LoVo (cell line): ENCODE results near the gene MYO19.
"Not testable (repeated sequence)": the region's sequence is repeated elsewhere in the genome, so short reads cannot be mapped to it uniquely, and the experiment has no call there.

Experiments
- DNase-seq: peaks from one replicate; pipeline ENCODE4 v3.0.0-alpha.2; 2016; ENCODE audit warnings: low spot score

Gene MYO19

DNA sequence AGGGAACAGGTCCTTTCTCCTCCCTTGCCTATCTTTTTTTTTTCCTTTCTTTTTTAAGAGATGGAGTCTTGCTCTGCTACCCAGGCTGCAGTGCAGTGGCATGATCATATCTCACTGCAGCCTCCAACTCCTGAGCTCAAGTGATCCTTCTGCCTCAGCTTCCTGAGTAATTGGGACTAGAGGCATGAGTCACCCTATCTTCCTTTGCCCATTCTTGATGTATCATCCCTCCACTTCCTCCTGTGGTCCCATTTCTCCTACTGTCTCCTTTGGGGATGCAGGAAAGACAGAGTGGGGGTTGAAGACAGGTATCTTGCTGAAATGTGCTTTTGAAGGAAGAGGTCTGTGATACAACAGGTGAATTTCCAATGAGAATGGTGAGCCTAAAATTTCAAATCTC lies 5.5 kb downstream of the MYO19 start:
- no peak for DNase-seq

DNA sequence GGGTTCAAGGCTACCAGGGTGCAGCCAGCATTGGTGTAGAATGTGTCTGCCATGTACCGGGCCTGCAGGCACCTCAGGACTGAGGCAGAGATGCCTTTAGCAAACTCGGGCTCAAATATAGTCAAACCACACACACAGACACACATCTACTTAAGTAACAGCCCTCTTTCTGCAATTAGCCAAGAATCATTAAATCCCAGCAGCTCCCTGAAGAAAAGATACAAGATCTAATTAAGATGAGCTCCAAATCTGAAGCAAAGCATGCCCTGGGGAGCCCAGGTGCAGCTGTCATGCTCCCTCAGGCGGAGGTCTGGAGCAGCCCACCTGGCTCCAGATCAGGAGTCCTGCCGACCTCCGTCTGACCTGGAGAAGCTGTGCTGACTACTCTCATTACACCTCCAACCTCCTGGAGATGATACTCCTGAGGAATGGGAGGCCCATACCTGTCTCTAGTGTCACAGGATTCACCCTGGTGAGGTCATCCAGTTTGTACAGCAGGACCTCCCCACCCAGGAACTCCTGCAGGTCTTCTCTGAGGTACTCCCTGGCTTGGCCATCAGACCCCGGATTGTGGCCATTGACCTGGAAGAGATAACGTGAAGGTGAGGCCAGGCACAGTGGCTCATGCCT lies 6.9 kb downstream of the MYO19 start:
- DNase-seq: no peak

DNA sequence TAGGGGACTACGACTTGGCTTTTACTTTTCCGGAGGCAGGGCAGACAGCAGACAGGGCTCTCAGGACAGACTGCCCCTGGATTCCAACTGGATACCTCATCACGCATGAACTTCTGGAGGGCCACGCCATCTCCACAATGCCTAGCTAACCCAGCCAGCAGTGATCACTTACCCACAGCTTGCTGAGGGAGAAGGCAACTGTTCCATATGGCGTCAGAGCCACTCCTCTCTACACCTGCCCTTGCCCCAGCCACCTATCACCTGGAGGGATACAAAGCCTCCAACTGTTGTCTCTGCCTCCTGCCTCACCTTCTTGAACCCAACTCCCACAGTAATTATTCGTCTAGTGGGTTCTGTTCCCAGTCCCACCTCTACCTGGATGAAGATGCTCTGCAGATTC lies 8.8 kb downstream of the MYO19 start:
- no peak for DNase-seq

DNA sequence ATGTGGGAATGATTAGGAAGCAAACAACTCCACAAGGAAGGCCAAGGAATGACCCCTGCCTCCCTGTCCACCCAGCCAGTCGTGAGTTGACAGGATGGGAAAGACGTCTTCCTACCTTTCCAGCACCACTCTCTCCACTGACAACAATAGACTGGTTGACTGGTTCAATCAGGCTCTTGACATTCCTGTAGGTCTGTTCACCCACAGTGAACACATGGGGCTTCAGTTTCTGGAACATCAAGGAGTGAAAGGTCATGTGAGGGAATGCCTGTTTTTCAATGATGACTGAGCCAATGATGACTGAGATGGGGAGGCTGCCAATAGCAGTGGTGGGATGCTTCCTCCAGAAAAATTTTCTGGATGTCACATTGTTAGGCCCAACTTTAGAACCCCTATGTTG lies 9.6 kb downstream of the MYO19 start:
- no peak for DNase-seq

DNA sequence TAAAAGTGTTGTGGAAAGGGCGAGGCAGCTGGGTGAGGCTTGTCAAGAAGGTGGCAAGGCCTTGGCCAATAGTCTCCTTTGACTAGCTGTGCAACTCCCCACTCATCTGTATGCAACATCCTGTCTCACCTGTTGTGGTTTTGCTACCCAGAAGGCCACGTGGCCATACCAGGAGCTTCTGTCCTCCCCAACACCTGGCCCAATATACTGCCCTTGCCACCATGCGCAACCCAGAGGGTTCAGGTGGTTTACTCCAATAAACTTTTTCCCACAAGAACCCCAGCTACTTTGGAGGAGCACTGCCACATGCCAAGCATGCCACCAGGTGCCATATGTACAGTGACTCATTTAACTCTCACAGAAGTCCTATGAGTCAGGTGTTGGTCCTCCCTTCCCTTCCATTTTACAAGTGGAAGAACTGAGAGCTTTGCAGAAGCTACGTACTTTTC lies 10.2 kb downstream of the MYO19 start:
- no peak for DNase-seq

DNA sequence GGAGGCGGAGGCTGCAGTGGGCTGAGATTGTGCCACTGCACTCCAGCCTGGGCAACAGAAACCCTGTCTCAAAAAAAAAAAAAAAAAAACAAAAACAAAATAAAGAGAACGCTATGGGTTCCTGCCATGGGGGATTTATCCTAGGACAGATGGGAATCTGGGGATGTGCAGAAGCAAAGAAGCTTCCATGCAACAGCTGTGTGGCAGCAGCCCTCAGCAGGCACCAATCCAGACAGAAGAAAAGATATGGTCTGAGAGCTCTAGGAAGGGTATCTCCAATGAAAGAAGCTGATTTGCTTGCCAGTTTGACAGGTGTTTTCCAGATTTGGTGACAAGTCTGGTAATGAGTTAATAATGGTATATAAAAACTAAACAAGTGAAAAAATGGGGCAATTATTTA lies 11.6 kb downstream of the MYO19 start:
- DNase-seq: no peak

DNA sequence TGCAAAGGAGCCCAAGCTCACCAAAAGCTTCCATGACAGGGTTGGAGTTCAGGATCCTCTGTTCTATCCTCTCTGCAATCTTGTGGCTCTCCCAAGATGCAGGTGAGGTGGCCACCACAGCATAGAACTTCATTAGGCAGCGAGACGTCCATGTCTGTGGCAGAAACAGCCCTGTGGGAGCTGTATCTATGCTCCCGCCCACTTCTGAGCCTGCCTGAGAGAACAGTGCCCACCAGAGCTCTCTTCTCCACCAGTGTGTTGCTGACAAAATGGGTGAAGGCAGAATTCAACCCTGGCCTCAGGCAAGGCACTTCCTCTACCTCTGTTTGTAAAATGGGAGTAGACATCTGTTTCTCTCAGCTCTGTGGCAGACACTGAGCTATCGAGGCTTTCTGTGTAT lies 18.8 kb downstream of the MYO19 start:
- DNase-seq: no peak

DNA sequence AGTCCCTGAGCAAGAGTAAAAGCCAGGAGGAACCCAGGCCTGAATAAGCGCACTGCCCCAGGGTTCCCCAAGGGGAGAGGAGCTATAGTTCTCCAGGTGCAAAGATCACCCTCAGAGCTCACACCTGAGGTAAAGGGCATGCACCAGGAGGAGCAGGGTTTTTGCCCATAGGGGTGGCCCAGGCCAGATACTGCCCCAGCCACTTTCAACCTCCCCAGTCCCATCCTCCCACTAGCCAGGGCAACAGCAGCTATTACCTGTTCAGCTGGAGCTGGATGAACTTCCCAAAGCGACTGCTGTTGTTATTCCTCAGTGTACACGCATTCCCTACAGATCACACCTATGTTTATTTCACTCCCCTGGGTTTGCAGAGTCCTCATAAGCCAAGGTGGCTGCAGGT lies 19.8 kb downstream of the MYO19 start:
- no peak for DNase-seq

DNA sequence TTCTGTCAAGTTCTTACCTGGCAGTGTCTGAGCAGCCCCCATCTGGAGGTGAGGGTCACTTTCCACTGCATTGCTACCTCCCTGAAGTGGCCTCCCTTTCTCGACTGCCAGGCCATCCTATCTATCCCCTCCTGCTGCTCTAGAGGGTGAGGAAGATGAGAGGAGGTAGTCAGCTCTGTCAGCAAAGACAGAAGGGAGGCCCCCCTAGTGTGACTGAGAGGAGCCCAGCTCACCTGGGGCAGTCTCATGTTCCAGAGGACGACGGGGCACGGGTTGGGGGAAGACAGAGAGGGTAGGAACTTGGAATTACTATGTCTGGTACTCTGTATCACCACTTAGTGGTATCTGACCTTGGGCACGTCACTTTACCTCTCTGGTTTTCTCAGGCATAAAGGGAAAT lies 22.0 kb downstream of the MYO19 start:
- no peak for DNase-seq

DNA sequence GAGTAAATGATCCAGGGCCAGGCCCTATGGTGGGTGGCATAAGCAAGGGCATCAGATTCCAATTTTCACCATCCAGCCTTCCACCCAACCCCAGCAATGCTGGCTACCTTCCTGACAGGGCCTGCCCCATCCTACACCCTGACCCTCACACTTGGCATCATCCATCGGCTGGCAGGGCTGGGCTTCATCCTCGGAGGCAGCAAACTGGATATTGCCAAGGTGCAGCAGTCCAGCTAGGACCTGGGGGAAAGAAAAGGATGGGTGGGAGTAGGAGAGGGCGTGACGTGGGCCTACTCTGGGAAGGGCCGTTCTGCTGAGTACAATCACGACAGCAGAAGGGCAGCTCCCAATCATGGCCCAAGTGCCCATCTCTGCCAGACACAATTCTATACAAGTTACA lies 23.5 kb downstream of the MYO19 start:
- DNase-seq: no peak

DNA sequence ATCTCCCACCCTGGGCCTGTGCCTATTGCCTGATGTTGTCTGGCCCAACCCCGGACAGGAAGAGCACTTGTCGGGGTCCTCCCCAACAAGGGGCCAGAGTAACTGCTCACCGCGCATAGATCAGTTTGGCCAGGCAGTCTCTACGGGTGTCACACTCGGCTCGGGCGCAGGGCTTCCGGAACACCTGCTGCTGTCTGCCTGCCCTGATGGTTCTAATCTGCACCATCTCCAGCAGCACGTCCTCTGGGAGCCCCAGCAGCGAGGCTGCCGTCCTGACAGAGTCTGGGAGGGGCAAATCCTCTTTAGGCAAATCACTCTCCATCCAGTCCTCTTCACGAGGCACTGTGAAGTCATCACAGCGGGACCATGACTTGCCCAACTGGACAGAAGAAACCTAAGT lies 24.0 kb downstream of the MYO19 start:
- DNase-seq: no peak

DNA sequence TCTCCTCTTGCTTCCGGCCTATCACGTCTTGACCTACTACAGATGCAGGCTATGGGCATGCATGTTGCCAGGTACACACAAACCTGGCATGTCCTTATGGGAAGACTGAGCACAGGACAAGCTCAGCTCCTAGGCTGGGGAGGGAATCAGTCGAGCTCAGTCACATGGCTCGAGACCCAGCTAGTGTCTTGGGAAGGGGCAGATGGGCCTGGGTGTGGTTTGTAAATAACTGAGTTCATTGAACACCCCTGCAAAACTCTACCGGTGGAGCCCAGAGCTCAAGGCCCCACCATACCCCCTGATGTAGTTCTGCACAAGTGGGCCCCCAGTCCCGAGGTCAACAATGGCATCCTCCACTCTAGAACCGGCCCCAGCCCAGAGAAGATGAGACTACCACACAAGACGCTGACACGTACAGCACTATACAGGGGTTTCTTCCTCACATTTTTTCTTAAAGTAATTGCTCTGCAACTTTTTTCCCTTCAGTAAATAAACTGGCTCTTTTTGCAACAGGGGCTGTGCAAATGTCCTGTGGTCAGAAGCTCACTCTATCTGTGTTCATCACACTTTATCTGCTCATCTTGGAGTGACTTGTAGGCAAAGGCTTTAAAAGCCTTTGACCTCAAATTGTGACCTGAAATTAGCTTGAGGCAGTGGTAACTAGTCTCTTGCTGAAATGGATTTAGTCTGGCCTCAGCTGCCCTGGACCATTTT lies 25.2 kb downstream of the MYO19 start:
- DNase-seq: no peak

DNA sequence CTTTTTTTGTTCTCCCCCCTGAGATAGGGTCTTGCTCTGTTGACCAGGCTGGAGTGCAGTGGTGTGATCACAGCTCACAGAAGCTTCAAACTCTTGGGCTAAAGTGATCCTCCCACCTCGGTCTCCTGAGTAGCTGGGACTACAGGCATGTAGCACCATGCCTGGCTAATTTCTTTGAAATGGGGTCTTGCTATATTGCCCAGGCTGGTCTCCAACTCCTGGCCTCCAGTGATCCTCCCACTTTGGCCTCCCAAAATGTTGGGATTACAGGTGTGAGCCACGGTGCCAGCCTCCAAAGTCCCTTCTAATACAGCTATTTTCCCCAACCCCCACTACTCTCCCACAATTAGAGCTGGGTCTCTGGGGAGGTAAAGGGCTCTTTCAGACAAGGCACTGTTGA lies 26.2 kb downstream of the MYO19 start:
- not testable (repeated sequence) for DNase-seq

DNA sequence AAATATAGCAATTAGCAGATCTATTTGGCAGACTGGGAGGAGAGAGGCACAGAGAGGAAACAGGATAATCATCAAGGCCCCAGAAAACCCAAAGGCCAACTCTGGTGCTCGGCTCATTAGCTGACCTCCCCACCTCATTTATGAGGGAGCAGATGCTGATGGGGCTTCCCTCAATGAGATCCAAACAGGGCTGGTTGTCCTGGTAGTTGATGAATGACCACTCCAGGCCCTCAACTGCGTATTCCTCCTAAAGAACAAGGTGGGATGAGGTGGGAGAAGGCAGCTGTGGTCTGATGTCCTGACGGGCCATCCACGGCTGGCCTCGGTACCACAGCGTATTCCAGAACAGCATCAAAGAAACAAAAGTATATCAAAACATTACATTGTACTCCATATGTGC lies 27.4 kb downstream of the MYO19 start:
- DNase-seq: no peak

DNA sequence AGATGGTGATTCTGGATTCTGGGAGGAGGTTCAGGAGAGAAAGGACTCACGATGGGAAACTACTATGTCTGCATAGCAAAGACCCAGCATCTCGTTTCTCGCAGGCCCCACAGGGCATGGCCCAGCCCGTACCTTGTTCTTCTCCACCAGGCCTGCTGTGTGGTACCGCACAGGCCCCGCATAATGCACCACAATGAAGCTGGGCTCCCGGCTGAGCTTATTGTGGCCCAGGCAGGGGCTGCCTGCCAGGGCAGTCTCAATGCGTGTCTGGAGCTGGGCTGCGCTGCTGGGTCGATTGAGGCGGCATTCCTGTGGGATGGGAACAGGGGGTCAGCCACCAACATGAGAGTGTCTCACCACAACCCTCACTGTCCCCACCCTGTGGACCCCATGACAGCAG lies 27.8 kb downstream of the MYO19 start:
- DNase-seq: no peak

DNA sequence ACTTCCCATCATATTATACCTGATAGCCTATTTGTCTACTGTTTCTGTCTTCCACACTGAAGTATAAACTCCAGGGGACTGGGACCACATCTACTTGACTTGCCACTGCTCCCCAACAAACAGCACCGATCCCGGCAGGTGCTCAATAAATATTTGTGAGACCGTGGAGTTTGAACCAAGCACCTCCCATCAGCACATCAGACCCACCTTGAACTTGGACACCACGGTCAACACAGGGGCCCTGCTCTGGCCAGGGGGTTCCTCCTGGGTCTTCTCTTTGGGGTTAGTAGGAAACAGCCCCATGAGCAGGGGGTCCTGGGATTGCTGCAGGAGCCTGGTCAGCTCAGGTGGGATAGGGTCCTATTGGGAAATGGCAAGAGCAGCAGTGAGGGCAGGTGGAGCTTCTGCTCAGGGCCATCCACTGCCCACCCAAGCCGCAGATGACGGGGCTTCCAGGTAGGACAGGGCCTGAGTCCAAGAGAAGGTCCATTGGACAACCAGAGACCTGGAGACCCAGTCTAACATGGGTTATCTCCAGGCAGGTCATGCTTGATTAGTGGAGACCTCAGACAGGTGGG lies 28.3 kb downstream of the MYO19 start:
- DNase-seq: no peak

DNA sequence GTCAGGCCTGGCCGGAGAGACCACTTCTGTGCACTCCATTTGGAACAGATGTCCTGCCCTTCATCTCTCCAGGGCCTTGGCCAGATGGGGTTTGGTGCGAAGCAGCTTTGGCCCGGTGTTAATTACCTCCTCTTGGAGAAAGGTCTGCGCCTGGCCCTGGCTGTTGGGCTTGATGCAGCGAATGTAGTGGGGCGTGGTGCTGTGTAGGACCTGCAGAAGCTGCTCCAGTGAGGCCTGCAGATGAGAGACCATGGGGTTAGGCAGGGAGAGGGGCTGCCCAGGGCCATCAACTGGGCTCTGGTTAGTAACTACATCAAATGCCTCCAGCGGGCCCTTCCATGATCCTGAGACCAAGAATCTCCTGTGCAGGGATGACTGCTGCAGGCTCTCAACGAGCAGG lies 29.5 kb downstream of the MYO19 start:
- DNase-seq: no peak

DNA sequence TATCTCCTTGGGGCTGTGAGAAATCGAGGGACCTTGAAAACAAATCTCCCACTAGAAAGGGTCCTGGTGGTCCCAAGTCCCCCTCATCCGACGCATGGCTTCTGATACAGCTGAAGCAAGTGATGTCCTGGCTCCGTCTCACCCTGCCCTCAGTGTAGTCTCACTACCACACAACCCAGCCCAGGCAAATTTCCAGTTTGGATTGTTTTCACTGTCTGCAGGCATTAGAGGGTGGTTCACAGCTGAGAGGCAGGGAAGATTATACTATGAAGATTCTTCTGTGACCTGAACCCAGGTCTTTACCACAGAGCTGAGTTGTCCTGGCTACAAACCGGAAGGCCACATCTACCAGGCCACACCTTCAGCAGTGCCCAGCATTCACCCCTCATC lies 30.5 kb downstream of the MYO19 start:
- no peak for DNase-seq

DNA sequence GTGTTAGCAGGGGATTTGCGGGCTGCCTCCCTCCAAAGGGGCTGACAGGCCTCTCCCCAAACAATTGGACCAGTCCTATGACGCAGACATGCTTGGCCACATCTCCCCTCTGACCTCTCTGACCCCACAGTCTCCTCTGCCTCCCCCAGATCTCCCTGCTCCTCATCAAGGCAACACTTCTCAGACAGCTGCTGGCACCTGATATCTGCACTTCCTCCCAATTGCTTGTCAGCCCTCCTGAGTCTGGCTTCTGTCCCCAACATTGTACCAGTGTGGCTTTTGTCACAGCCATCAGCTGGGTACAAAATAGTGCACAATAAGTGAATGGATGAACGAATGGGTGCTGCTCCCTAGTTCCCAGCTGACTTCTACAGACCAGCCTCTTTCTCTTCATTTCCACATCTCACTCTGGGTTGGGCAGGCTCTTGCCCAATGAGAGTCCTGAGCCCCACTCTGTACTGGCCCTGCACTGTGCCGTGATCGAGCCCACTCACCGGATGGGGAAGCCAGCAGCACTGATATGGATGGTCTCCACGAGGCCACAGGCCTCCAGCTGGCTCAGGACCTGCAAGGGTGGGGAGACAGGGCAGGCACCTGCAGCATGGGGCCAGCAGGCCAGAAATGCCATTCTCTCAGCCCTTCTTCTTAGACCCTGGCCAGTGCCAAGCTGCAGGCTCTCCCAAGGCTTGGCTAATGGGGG lies 31.1 kb downstream of the MYO19 start:
- DNase-seq: no peak

DNA sequence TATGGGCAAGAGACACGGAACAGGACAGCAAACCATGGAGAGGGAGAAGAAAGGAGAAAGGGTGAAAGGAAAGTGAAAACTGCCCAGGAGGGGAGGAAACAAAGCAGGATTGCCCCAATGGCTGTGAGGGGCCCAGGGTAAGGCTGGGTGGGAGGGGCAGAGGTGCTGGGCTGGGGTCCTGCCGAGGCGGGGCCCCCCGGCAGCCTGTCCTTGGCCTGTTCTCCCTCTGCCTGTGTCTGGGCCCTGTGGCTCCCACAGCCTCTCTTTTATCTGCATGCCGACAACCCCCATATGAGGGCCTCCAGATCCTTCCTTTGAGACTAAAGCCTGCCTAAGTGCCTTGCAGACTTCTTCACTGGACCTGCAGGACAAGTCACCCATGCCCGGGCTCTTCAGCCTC lies 32.7 kb downstream of the MYO19 start:
- DNase-seq: no peak

DNA sequence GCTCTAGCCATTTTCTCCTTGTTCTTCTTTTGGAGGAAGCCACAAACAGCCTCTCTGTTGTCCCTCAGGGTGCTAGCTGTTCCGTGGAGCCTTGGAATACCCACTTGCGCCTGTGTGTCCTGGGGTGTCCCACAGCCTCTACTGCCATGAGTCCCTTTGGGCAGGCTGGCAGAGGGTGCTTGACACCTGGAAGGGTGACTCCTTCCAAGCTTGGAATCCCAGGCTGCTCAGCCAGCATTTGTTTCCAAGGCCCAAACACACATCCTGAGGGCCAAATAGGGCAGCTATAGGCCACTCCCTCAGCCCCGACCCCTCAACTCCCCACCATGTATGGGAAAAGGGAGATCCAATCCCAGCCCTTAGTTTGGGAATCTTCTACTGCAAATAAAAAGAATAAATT lies 33.3 kb downstream of the MYO19 start:
- no peak for DNase-seq

DNA sequence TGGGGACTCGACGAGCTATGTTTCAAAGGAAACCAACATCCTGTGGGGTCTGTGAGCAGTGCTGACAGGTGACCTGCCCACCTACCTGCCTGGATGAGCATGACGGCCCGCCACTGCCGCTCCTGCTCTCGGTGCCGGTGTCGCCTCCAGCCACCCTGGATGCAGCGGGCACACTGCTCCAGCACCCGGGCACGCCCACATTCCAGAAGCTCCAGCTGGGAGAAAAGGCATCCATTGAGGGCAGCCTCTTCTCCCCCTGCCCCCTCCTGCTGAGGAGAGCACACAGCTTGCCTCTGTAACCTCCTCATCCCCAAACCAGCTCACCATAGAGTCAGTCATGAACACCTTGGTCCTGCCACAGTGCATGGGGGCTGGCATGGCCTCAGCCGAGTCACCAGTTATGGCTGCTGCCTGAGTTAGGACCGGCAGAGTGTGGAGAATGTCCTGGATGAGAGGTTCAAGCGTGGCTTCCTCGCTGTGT lies 33.9 kb downstream of the MYO19 start:
- DNase-seq: no peak
